GM21825 (cell line): Measurements from ENCODE around the gene CBX8.
A peak's percentile ranks its signal among the peaks of the same experiment; 100 is the strongest.

Source experiments
- ATAC-seq: cut with Tn5 transposase; IDR thresholded peaks from one replicate; pipeline ENCODE4 v1.9.1; 2021; ENCODE audit warnings: mild to moderate bottlenecking, moderate library complexity; ENCODE audit not compliant: unreplicated experiment

Gene CBX8

DNA sequence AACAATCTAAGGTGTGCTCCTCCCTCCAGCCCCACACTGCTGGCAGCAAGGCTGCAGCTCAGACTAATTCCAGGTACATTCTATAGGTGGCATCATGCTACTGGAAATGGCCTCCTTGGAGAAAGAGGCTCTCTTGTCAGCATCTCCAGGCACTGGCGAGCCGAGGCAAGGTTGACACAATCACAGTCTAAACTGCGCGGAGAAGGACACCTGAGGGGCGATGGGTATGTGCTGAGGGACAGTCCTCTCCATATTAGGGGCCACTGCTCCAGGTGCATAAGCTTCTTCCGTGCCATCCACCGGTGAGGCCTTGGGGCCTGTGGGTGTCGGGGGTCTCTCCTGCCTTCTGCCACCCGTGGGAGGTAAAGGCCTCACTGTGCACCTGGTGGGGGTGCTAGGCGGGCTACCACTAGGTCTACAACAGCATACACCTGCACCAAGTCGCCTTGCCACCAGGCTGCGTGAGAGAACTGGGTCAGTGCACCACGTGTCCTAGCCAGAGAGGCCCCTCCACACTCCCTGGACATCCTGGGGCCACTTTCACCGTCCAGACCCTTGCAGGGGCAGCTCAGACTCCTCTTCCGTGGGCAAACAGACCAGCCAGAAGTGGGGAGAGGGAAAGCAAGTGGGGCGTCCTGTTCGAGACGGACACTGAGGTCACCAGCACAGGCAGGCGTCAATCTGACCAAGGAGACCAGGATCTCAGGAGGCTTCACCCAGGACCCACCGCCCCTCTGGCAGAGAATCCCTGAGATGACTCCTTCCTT, 12.1 kb upstream of the CBX8 start:
- no peak for ATAC-seq

DNA sequence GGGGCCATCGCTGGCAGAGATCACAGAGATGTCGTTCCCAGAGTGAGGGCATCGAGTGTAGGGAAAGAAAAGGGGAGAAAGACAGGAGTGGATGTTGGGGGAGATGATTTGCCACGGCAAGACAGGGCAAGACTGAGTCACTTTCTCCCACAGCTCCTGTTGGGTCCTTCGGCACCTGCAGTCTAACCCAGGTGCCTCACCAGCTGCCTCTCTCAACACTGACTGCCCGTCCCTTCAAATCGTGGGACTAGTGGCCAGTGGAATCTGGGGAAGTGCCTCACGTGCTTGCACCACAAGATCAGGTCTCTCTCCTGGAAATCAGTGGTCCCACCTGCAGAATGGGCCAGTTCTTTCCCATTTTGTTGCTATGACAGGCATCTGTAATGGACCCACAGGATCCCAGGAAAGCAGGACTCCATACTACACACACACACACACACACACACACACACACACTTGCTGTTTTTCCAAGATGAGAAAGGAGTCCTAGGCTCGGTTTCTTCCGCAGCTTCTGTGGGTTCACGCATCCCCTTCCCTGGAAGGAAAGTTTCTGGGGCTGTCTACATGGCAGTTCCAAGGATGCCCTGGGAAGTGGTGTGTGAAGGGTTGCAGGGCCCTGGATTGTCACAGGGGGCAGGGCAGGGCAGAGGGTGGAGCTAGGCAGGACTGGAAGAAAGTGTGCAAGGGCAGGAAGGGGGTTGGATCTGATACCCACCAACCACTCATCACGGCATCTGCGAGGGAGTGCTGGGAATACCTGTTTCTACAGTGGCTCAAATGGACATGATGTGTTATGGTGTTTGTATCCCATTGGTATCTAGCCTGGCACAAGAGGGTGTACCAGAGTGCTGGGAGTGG, 10.2 kb upstream of the CBX8 start:
- no peak for ATAC-seq

DNA sequence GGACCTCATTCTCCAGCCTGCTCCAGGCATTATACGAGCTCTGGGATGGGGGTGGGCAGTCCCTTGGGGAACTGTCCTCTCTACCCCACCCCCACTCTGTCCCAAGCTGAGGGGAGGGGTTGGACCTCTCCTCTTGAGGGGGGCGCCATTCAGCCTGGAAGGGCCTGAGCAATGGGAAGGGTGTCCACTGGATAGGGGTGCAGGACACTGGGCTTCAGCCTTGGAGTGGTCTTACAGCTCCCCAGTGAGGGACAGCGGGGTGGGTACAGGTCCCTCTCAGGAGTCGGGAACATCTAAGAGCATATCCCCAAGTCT, 9.5 kb upstream of the CBX8 start:
- no peak for ATAC-seq

DNA sequence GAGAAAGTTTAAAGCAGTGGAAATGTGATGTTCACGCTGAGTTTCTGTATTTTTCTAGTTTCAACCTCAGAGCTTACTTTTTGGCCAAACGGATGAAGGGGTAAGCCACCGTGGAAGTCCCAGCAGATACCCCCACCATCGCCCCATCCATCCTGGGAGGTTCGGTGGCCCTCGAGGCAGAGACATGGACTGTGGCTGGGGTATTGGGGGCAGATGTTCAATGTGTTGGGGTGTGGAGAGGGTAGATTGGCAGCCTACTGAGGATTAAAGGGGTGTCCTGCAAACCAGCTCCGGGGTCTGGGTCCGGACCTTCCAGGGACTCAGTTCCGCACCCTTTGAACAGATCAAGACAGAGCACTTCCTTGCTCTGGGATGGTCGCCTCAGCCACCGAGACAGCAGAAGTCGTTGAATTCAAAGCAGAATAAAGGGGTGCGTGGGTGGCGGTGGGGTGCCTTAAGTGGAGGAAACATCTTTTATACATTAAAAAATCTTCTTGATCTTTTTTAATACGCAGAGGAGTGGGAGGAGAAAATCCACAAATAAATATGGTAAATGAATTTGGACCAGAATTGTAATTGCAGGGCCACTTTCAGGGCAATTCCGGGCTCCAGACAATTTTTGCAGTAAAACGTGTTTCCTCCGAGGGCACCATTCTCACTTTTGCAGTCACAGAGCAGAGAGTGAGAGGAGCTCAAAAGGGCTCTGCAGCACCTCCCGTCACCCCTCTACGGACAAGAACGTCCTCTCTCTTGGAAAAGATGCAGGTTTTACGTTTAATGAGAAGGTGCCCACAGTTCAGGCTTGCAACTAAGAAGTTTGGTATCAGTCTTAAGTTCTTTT, 8.2 kb upstream of the CBX8 start:
- ATAC-seq = peak; percentile 10

DNA sequence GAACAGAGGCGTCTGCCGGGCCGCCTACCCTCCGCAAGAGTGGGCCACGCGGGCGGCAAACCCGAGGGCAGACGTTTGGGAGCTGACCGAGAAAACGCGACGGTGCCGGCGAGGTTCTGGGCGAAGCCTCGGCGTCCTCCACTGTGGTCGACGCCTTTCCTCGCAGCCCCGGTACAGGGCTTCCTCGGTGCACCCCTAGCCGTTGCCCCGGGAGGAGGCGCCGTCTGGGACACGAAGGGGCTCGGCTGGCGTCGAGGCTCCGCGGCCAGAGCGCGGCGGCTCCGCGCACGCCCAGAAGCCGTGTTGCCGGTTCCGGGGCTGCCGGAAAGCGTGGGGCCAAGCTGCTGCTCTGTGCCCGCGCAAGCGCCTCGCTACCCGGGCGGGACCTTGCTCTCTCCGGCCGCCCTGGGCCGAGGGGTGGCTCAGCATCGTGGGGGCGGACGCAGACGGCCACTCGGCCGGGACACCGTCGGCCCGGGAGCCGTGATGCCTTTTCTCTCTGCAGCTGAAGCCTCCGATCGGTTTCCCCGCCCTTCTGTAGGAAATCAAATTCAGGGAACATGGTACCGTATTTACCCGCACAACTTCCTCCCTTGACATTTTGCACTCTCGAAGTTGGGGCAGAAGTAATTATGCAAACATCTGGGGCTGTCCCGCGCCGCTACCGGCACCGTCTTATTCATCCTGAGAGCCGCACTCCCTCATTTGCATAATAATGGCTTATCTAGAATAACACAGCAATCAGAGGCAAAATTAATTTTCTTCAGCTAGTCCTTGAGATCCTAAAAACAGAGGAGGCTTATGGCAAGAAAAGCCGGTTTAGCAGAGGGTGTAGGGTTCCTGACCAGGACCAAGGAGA, 7.3 kb upstream of the CBX8 start:
- ATAC-seq = peak; percentile 47

DNA sequence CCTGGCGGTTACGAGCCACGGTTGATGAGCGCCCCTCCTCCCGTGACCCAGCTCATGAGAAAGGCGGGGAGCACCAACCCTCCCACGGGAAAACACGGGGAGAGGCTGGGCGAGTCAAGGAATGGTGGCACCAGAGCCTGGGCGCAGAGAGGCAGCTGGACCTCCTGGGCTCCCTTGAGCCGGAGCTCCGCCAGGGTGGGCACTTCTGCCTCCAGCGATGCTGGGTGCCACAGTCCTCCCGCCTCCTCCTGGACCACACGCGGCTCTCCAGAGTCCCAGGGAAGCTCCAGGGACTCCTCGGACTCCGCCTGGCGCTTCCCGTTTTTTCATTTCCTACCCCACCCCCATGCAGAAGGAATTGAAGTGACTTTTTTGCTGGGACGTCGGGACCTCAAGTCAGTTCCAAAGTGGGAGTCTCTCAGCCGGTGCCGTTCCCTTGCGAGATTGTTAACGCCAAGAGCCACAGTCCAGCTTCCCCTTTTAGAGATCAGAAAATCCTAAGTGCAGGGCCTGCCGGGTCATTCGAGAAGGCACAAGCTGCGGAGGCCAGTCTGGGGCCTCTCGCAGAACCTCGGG, 6.6 kb upstream of the CBX8 start:
- no peak for ATAC-seq

DNA sequence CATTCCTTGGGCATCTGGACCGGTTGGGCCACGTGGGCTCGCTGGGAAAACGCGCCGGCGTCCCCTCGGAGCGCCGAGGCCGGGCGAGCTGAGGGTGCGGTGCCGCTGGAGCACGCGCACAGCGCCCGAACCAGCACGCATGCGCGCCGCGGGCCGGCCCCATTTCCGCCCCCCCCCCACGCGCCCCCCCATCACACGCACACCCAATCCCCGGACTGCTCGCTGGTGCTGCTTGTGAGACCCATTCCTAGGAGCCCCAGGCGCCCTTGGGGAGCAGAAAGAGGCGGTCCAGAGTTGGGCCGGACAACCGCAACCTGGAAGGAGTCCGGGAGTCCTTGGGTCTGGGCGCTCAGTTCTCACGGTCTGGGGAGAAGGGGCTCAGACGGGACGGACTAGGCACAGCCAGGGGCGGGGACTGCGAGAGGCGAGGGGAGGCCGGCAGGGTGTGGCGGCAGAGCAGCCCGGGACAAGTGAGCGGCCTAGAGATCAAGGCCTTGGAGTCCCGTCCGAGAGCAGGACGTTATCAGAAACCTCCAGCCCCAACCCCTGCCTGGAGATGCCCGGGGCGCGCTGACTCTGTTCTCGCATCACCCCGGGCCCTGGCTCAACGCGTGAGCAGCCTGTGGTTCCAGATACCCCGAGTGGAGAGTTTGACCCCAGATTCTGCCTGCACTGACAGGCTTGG, 6.0 kb upstream of the CBX8 start:
- no peak for ATAC-seq

DNA sequence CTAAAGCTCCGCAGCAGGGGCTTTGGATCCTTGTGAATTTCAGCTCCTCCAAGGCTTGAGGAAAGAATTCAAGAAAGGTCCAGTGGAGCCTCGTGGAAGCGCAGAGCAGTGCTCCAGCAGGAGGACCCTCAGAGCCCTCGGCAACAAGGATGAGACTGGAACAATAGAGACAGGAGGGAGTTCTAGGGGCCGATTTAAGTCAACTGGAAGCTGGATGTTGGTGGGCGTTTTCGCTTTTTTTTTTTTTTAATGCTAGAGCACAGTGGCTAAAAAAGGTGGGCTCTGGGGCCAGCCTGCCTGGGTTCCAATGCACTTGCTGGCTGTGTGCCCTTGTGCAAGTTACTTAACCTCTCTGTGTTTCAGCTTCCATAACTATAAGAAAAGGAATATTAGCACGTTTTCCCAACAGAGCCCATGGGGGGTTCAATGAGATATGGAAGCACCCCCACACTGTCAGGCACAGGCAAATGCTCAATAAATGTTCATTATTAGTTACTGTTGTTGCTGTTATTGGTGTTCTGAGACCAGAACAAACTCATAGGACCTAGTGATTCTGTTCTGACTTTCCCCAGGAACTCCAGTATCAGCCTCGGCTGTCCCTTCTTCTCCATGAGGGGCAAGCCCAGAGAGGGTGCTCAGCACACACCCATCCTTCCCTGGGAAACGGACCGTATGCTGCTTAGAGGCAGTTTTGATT, 5.3 kb upstream of the CBX8 start:
- no peak for ATAC-seq

DNA sequence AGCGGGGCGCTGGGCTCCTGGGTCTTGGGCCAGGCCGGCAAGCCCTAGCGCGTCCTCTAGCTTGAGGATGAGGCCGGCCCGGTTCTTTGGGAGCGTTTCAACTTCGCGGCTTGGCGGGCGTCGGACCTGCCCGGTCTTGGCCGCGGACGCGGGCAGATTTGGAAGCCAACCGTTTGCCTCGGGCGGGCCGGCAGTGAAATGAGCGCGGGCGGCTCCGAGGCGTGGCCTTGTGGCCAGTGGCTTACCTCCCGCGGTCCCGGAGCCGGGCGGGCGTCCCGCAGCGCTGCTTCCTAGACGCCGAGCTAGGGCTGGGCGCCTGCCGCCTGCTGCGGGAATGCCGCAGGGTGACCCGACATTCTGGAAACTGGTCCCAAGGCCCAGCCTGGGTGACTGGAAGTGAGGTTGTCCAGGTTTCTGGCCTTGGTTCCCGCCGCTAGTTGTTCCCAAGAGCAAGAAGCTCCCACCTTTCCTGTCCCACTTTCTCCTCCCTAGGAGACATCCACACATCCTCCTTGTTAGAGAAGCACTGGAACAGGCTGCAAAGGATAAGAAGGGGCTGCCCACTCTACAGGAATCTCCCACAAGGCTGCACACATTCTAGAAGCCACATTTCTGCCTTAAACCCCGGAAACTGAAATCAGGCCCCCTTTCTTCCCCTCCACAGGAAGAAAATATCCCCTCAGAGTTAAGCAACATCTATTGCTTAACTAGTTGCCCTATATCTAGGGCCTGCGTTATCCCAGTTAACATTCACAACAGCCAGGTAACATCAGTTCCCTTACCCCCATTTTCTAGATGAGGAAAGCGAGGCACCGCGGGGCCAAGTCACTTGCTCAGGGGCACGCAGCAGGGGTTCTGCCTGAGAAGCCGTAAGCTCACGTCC, 4.5 kb upstream of the CBX8 start:
- no peak for ATAC-seq

DNA sequence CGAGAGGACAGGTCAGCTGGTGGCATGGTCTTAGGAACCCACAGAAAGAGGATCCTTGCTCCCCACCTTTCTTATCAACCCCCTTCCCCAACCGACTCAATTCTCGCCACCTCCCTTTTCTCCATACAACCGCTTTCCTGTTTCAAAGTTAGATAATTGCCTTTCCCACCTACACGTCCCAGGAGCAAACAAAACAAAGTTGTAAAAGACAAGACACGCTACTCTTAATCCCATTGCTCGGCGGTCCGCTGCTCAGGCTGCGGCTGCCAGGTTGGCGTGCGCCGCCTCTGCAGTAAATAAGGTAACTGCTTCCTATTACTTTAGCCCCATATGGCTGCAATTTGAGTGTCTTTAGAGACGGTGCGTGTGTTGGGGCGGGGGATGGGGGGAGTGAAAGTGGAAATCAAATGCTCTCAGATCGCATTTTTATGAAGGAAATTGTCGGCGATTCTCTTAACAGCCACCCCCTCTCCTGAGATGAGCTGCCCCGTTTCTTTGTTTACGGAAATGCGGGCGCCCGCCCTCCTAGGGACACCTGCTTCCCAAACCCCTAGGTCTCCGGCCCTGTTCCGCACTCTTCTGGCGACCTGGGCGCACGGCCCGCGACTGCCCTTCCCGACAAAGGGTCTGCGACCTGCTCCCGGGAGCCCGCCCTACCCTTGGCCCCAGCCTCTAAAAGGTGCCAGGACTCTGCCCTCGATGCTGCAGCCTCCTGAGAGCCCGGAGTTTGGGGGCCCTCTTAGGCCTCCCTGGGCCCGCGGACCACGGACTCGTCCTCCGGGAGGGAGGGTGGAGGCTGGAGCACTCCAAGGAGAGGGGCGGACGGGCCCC, 3.7 kb upstream of the CBX8 start:
- no peak for ATAC-seq

DNA sequence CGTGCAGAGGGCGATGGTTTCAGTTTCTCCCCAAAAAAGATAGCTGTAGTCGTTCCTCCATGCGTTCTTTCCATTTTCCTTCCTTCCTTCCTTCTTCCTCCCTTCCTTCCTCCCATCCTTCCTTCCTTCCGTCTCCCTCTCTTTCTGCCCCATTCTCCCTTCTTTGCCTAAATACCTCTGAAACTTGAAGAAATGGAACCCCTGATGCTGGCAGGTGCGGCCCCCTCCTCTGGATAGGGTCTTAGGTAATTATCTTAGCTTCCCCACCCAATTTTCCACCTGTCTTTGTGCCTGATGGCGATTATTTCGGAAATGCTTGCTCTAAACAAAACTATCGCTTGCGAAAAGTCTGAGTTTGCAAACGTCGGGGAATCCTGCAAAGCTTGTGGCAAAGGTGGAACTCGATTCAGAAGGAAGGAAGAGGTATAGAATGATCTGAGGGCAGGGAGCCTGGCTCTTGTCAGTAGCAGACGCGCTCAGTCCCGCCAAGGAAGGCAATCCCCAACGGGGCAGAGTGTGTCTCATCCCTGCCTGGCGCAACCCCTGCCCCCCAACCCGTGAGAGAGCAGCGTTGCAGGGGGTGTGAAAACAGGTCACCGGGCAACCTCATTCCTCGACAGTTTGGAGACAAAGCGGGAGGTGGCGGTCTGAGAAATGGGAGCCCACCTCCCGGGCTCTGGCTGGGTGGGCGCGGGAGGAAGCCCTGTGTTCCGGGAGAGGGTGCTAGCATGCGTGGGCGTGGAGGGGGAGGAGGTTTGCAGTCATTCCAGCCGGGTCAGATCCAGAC, 2.9 kb upstream of the CBX8 start:
- ATAC-seq = no peak

DNA sequence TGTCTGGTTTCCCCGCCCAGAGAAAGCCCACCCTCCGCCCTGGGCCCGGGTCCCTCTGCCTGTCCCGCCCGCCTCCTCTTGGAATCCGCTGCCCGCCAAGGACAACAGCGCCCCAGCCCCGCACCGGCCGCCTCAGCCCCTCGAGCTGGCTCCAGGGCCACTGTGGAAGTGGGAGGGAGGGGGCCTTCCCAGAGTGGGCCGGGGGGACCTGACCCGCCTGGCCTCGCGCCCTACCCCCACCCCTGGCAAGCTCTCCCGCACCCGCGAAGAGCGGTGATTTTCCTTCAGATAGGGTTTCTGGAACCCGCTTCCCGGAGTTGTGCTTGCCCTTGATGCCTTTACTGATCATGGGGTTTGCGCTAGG, 2.3 kb upstream of the CBX8 start:
- no peak for ATAC-seq

DNA sequence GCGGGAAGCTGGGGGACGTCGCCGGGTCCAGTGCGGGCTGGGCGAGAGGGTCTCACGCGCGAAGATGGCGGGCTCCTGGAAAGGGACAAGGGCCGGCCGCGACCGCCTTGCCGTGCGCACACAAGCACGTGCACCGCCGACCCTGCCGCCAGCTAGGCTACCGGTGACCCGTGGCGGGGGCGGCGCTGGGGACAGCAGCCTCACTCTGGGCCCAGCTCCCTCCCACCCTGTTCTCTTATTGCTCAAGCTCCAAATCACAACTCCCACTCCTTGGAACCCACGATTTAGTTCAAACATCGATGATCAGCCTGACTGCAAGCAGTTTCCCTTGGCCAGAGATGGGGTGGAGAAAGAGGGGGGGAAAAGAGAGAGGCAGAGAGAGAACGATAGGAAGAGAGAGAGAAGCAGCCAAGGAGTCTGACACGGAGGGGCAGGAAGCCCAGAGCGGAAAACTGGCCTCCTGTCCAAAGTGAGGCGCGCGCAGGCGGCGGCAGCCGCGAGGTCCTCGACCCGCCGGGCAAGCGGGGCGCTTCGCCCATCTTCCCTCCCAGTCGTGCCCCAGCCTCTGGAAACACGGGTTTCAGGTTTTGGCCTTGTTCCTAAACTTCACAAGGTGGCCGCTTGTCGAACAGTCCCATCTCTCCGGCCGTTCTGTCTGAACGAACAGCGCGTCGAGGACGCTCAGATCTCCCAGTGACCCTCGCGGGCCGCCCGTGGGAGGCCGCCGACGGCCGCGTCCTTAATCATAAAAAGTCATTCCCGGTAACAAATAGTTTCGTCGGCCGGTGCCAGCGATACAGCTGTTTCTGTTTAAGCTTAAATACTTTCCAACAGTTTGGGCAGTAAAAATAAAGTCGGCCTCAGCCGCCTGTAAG, 1.7 kb upstream of the CBX8 start:
- ATAC-seq = no peak

DNA sequence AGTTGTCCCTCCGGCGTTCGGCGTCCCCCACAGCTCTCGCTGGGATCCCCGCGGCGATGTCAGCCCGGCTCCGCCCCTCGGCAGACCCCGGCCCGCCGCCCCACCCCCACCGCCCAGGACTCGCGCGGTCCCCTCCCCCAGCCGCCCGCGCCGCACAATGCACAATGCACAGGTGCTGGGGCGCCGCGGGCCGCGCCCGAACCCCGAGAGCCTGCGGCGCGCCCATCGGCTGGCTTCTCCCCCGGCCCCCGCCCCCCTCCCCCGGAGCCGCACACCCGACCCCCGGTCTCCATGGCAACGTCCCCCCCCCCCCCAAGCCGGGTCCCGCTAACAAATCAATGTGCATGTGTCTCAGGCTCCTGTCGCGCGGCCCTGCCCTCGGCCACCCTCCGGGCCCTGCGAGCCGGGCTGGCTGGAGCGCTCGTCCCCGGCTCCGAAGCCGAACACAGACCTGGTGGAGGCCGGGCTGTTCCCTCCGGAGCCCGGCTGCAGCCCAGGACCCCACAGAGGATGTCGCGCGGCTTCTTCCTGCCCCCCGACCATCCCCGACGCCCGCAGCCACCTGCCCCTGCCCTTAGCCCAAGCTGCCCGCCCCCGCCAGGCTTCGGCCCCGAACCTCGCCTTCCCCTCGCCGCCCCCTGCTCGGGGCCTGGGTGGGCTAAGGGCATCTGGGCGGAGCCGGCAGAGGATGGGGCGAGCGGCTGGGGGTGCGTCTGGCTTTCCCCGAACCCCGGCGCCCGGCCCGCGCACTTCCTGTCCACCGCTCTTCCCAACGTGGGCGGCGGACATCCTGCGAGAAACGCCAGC, 818 bp upstream of the CBX8 start:
- ATAC-seq = peak; percentile 12

DNA sequence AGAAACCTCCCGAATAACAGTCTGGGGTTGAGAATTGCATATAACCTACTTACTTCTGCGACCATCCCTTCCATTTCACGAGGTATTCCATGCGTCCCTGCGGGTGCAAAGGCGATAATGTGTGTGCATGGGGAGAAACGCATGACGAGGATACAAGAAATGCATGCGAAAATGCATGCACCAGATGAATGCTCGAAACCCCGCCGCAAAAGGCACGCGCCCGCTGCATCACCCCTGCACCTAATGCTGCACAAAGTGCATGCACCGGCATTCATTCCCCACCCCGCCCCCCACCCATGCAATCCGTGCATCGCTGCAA, 474 bp downstream of the CBX8 start:
- ATAC-seq = no peak
